Upper lobe of right lung (tissue), 1 donor: ENCODE results near the gene NUMB. TPM values are rescaled to one million over a fixed set of nuclear protein-coding genes. Genes with fewer than 3 reads are reported as not detected.

Experiments
- ATAC-seq: fragments of 200-7000 bp; cut with Tn5 transposase; one replicate; pipeline ENCODE4 v1.9.1; 2020; ENCODE audit warnings: mild to moderate bottlenecking, moderate library complexity
- DNase-seq: peaks from one replicate; pipeline ENCODE4 v3.0.0-alpha.2; 2020
- H3K27ac ChIP-seq: fragments of 200-600 bp; one replicate; pipeline ENCODE4 v1.8.0; 2022
- H3K27me3 ChIP-seq: fragments of 200-600 bp; one replicate; pipeline ENCODE4 v1.8.0; 2022; ENCODE audit warnings: mild to moderate bottlenecking
- H3K36me3 ChIP-seq: fragments of 200-600 bp; one replicate; pipeline ENCODE4 v1.8.0; 2022
- H3K4me1 ChIP-seq: fragments of 200-600 bp; one replicate; pipeline ENCODE4 v1.8.0; 2022
- H3K4me3 ChIP-seq: fragments of 200-600 bp; one replicate; pipeline ENCODE4 v1.8.0; 2022; ENCODE audit warnings: mild to moderate bottlenecking
- H3K9me3 ChIP-seq: fragments of 200-600 bp; one replicate; pipeline ENCODE4 v1.8.0; 2022
- intact Hi-C: fragments of 100-400 bp; cut with DNase I; formaldehyde crosslinking; loops from one replicate; pipeline ENCODE4 v1.11.0; 2022
- total RNA-seq: library from RNA; stranded (reverse); fragmentation: NEBNext Ultra II Directional; extraction: Animal tissue kit (Norgen Biotek cat#: 25700); gene quantifications from one replicate; pipeline ENCODE4 v1.2.1, GENCODE V29; 2021
- TF ChIP-seq, protein P1 (sequence below): fragments of 200-600 bp; IDR thresholded peaks from one replicate; pipeline ENCODE4 v1.8.0; 2022; ENCODE audit warnings: antibody characterized with exemption
- donor health status: DM: no; HTN: yes; CAD: no; lungs with severe emphysema.

Gene NUMB
- total RNA-seq, 1 donor from 2014 or later = 139 TPM

DNA sequence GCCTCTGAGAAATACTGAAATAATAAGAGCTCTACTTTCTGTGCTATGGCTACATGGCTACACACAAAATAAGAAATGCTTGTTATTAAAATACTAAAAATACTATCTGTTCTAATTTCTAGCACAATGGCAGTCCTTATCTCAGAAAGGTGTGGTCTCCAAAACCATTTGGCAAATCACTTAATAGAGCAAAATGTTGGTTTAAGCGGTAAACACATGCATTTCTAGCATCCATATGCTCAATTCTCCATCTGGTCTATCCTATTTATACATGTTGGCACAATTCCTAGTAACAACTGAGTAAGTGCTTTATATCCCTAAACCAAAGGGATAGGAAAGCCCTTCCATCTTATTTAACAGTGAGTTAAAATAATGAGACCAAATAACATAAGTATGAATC, 114.0 kb downstream of the NUMB start:
- Histone ChIP-seq H3K4me3 (no peak overlapping the region), H3K9me3 (no peaks in the 10 kb centered on the region), H3K4me1 (no peaks in the 10 kb centered on the region), H3K27ac (no peak overlapping the region), H3K36me3 (no peaks in the 10 kb centered on the region), H3K27me3 (no peaks in the 10 kb centered on the region)
- TF ChIP-seq, protein P1, sequence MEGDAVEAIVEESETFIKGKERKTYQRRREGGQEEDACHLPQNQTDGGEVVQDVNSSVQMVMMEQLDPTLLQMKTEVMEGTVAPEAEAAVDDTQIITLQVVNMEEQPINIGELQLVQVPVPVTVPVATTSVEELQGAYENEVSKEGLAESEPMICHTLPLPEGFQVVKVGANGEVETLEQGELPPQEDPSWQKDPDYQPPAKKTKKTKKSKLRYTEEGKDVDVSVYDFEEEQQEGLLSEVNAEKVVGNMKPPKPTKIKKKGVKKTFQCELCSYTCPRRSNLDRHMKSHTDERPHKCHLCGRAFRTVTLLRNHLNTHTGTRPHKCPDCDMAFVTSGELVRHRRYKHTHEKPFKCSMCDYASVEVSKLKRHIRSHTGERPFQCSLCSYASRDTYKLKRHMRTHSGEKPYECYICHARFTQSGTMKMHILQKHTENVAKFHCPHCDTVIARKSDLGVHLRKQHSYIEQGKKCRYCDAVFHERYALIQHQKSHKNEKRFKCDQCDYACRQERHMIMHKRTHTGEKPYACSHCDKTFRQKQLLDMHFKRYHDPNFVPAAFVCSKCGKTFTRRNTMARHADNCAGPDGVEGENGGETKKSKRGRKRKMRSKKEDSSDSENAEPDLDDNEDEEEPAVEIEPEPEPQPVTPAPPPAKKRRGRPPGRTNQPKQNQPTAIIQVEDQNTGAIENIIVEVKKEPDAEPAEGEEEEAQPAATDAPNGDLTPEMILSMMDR = no peak
- DNase-seq = no peak
- ATAC-seq = no peak
- intact Hi-C loops = no loop called here

DNA sequence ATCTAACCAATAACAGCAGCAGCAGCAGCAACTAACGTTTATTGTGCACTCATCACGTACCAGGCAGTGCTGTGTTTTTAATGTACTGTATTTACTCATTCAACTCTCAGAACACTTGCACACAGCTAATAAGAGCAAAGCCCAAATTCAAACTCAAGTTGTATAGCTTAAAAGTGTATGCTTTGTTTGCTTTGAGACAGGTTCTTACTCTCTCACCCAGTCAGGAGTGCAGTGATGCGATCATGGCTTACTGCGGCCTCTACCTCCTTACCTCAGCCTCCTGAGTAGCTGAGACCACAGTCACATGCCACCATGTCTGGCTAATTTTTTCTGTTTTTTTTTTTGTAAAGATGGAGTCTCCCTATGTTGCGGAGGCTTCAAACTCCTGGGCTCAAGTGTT, 115.7 kb downstream of the NUMB start:
- Histone ChIP-seq H3K9me3 (no peaks in the 10 kb centered on the region), H3K27ac (no peak overlapping the region), H3K4me1 (no peaks in the 10 kb centered on the region), H3K36me3 (no peaks in the 10 kb centered on the region), H3K27me3 (no peaks in the 10 kb centered on the region), H3K4me3 (no peak overlapping the region)
- intact Hi-C loops = no loop called here
- DNase-seq = no peak
- TF ChIP-seq, protein P1 = no peak
- ATAC-seq = no peak

DNA sequence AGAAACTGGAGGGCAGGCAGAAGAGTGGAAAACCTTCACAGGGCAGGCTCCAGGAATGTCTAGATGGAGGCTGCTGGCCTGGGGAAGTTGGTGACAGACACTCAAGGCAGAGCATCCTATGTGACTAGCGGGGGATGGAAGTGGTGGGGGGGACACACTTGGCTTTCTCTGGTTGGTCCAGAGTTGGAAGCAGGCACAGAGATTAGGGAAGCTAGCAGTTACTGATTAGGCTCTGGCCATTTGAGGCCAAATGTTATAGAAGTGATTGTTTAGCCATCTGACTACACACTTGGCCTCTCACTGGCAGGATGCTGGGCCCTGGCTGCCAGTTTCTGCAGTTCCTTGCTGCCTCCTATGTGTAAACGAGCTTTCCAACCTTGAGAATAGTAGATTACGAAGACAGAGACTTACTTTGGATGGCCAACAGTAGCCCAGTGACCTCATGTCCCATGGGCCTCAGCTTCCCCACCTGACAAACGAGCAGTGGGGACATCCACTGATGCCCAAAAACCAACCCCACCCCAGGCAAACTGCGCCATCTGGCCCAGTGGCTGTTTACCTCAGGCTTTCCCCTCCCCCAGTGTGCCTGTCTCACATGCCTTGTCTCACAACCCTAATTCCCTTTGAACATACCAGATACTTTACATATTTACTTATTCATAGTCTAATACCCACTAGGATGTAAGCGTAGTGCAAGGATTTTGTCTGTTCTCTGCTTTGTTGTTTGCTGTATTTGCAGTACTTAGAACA, 118.3 kb downstream of the NUMB start:
- no peak overlapping the region for H3K4me3 ChIP-seq
- intact Hi-C loops = no loop called here
- H3K27me3 ChIP-seq = no peaks in the 10 kb centered on the region
- H3K36me3 ChIP-seq = no peaks in the 10 kb centered on the region
- no peak for ATAC-seq
- TF ChIP-seq, protein P1 = no peak
- H3K27ac ChIP-seq = no peak overlapping the region
- no peaks in the 10 kb centered on the region for H3K4me1 ChIP-seq
- no peak for DNase-seq
- H3K9me3 ChIP-seq = no peaks in the 10 kb centered on the region

DNA sequence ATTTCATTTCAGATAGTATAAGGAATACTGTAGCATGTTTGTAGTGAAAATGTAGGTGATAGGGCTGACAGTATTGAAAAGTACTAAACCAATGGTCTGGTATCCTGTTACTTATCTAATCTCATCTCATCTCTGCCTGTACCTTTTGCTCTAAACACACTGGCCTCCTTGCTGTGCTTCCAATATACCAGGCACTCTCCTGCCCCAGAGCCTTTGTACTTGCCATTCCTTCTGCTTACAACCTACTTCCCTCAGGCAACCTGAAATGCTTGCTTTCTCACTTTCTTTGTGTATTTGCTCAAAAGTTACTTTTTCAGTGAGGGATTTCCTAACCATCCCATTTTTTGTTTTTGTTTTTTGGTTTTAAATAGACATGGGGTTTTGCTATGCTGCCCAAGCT, 119.1 kb downstream of the NUMB start:
- DNase-seq (no peak), ATAC-seq (no peak)
- Histone ChIP-seq H3K4me3 (no peak overlapping the region), H3K27ac (no peak overlapping the region), H3K36me3 (no peaks in the 10 kb centered on the region), H3K27me3 (no peaks in the 10 kb centered on the region), H3K9me3 (no peaks in the 10 kb centered on the region), H3K4me1 (no peaks in the 10 kb centered on the region)
- intact Hi-C loops = no loop called here
- TF ChIP-seq, protein P1 = no peak

DNA sequence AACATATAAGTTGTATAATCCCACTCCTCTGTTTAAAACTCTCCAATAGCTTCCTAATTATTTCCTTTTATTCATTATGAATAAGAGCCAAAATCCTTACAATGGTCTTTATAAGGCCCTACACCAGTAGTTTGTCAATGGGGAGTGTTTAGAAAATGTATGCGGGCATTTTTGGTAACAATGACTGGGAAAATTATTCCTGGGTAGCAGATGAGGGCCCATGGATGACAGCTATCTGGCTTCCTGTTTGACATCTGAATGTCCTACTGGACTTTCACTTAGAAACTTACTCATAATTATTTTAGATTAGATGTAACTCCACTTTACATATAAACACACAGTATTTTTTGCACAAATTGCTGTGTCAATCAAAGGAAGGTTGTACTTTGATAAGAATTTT, 119.8 kb downstream of the NUMB start:
- ATAC-seq = no peak
- no peaks in the 10 kb centered on the region for H3K9me3 ChIP-seq
- no peak overlapping the region for H3K4me3 ChIP-seq
- DNase-seq = no peak
- intact Hi-C loops = no loop called here
- H3K27ac ChIP-seq = no peak overlapping the region
- no peaks in the 10 kb centered on the region for H3K4me1 ChIP-seq
- no peaks in the 10 kb centered on the region for H3K36me3 ChIP-seq
- TF ChIP-seq, protein P1 = no peak
- H3K27me3 ChIP-seq = no peaks in the 10 kb centered on the region

DNA sequence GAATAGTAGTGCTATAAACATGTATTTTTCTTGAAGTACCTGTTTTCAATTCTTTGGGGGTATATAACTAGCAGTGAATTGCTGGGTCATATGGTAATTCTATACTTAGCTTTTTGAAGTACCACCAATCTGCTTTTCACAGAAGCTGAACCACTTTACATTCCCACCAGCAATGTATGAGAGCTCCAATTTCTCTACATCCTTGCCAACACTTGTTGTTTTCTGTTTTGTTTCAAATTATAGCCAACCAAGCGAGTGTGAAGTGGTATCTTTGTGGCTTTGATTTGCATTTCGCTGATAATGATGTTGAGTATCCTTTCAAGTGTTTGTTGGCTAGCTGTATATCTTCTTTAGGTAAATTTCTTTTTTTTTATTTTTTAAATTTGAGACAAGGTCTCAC, 125.3 kb downstream of the NUMB start:
- Histone ChIP-seq H3K27me3 (no peaks in the 10 kb centered on the region), H3K36me3 (no peaks in the 10 kb centered on the region), H3K27ac (no peak overlapping the region), H3K4me1 (no peaks in the 10 kb centered on the region), H3K4me3 (no peak overlapping the region), H3K9me3 (no peaks in the 10 kb centered on the region)
- intact Hi-C loops = no loop called here
- ATAC-seq = no peak
- DNase-seq = no peak
- TF ChIP-seq, protein P1 = no peak
